Loucy (cell line): ENCODE measurements around the gene MEIOC.

Experiments used
- EZH2phosphoT487 ChIP-seq: fragments of 200-600 bp; IDR thresholded peaks from 2 replicates; pipeline ENCODE4 v1.6.1; 2018; ENCODE audit warnings: antibody characterized with exemption, mild to moderate bottlenecking, moderate library complexity, borderline replicate concordance
- TF ChIP-seq, protein P1 (sequence below): fragments of 200-600 bp; sonication (generic); conservative IDR thresholded peaks from 2 replicates; pipeline ENCODE4 v1.5.1; 2014; ENCODE audit warnings: mild to moderate bottlenecking, antibody characterized with exemption, low read length

DNA sequence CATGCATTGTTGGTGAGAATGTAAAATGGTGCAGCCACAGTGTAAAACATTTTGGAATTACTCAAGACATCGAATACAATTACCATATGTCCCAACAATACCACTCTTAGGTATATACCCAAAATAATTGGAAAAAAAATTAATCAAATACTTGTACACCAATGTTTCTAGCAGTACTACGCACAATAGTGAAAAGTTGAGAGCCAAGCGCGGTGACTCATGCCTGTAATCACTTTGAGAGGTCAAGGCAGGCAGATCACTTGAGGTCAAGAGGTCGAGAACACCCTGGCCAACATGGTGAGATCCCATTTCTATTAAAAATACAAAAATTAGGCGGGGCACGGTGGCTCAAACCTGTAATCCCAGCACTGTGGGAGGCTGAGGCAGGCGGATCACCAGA lies 3.5 kb upstream of the MEIOC start:
- TF ChIP-seq, protein P1, sequence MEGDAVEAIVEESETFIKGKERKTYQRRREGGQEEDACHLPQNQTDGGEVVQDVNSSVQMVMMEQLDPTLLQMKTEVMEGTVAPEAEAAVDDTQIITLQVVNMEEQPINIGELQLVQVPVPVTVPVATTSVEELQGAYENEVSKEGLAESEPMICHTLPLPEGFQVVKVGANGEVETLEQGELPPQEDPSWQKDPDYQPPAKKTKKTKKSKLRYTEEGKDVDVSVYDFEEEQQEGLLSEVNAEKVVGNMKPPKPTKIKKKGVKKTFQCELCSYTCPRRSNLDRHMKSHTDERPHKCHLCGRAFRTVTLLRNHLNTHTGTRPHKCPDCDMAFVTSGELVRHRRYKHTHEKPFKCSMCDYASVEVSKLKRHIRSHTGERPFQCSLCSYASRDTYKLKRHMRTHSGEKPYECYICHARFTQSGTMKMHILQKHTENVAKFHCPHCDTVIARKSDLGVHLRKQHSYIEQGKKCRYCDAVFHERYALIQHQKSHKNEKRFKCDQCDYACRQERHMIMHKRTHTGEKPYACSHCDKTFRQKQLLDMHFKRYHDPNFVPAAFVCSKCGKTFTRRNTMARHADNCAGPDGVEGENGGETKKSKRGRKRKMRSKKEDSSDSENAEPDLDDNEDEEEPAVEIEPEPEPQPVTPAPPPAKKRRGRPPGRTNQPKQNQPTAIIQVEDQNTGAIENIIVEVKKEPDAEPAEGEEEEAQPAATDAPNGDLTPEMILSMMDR = no peak
- TF ChIP-seq EZH2phosphoT487 = no peak
